HepG2 (cell line): ENCODE data around the gene PYGO2. TPM values are rescaled to one million over a fixed set of nuclear protein-coding genes. Genes with fewer than 3 reads are reported as not detected.

Experiments used
- CHD2 ChIP-seq: IDR thresholded peaks from 2 replicates; pipeline ENCODE4 v1.6.1; 2011; ENCODE audit warnings: low read depth, low read length, improper control_type of control experiment
- KAT2B ChIP-seq: fragments of 150-350 bp; IDR thresholded peaks from 2 replicates; pipeline ENCODE4 v1.6.1; 2014; ENCODE audit warnings: low read depth, low read length, borderline replicate concordance
- NFE2L1 ChIP-seq: sonication (generic); formaldehyde crosslinking; IDR thresholded peaks from 2 replicates; pipeline ENCODE4 v1.4.0; 2020; ENCODE audit warnings: missing genetic modification reagents, mild to moderate bottlenecking, borderline replicate concordance
- TMF1 ChIP-seq: sonication (generic); formaldehyde crosslinking; IDR thresholded peaks from 2 replicates; pipeline ENCODE4 v1.8.1; 2022; ENCODE audit warnings: low read depth, missing genetic modification reagents
- YY1 ChIP-seq: IDR thresholded peaks from 2 replicates; pipeline ENCODE4 v1.6.1; 2011; ENCODE audit warnings: low read length, low read depth, moderate library complexity, mild to moderate bottlenecking; ENCODE audit not compliant: insufficient read depth, insufficient replicate concordance
- ZNF251 ChIP-seq: sonication (generic); formaldehyde crosslinking; IDR thresholded peaks from 2 replicates; pipeline ENCODE4 v1.9.0; 2021; ENCODE audit warnings: mild to moderate bottlenecking, missing genetic modification reagents
- ZNF264 ChIP-seq: sonication (generic); formaldehyde crosslinking; IDR thresholded peaks from 2 replicates; pipeline ENCODE4 v1.4.0; 2020; ENCODE audit warnings: missing genetic modification reagents
- polyA plus RNA-seq, 8 experiments: library from polyadenylated mRNA; depleted of rRNA in 3 of 8; stranded (reverse) in 7 of 8; unstranded in 1 of 8; fragments of >200 nt; fragmentation: Illumina TruSeq in 4 of 8; extraction: Trizol in 4 of 8; gene quantifications; 2 replicates each; pipeline versions ENCODE4 v1.2.1 to v1.2.3, GENCODE V29; 2011 to 2016; ENCODE audit warnings: low read depth in 4 of 8, missing spikeins in 1 of 8, mixed read lengths in 1 of 8; ENCODE audit not compliant: insufficient read depth in 1 of 8
- total RNA-seq, 5 experiments: library from RNA; depleted of rRNA; stranded (reverse); fragments of >200 nt; fragmentation: Illumina TruSeq; extraction: Trizol; gene quantifications; 2 replicates each; pipeline ENCODE4 v1.2.3, GENCODE V29; 2016; ENCODE audit warnings: low read depth in 1 of 5
- TF ChIP-seq, protein P1 (sequence below): sonication (generic); formaldehyde crosslinking; IDR thresholded peaks from 2 replicates; pipeline ENCODE4 v1.5.0; 2020; ENCODE audit warnings: mild to moderate bottlenecking, missing genetic modification reagents
- TF ChIP-seq, protein P2 (sequence below): sonication (generic); formaldehyde crosslinking; IDR thresholded peaks from 2 replicates; pipeline ENCODE4 v1.4.0; 2020; ENCODE audit warnings: missing genetic modification reagents, low read depth, mild to moderate bottlenecking, borderline replicate concordance
- TF ChIP-seq, protein P3 (sequence below): IDR thresholded peaks from 2 replicates; pipeline ENCODE4 v1.6.1; 2016; ENCODE audit warnings: control low read depth

The PYGO2 gene
- total and polyA plus RNA-seq, 2 of the 13 experiments (the other 11 are each of a cell fraction or from before 2014, with no cell fraction given), result 20.3 to 21.8 TPM

DNA sequence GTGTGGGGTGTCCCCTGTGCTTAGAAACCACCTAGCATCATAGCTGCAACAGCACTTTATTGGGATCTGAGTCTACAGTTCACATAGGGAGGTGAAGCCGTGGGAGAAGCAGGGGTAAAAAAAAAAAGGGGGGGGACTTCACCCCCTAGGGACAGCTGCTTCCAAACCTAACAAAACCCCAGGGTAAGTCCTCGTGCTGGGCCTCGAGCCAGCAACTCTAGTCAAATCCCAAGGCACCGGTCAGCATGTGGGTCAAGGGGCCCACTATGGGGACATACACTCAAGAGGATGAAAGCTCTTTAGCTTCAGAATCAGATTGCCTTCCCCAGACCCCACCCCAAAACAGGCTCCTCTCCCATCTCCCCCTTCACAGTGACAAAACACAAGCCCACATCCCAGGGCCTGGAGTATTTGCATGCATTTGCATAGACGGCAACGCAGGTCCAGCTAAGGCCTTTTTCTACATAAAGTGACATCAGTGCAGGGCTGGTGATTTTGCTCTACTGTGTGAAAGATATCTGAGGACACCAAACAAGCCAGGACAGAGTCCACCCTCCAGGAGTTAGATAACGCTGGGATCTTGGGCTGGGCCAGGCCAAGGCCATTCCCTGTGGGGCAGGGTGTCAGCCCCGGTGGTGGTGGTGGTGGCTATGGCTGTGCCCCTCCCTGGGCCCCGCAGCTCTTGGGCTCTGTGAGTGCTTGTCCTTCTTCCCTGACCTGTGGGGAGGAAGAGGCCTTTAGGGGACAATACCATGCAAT is 17.0 kb downstream of the PYGO2 start (continued):
- TF ChIP-seq, protein P1, sequence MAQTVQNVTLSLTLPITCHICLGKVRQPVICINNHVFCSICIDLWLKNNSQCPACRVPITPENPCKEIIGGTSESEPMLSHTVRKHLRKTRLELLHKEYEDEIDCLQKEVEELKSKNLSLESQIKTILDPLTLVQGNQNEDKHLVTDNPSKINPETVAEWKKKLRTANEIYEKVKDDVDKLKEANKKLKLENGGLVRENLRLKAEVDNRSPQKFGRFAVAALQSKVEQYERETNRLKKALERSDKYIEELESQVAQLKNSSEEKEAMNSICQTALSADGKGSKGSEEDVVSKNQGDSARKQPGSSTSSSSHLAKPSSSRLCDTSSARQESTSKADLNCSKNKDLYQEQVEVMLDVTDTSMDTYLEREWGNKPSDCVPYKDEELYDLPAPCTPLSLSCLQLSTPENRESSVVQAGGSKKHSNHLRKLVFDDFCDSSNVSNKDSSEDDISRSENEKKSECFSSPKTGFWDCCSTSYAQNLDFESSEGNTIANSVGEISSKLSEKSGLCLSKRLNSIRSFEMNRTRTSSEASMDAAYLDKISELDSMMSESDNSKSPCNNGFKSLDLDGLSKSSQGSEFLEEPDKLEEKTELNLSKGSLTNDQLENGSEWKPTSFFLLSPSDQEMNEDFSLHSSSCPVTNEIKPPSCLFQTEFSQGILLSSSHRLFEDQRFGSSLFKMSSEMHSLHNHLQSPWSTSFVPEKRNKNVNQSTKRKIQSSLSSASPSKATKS (CRISPR knock-in tag), result no peak
- TF ChIP-seq, protein P2, sequence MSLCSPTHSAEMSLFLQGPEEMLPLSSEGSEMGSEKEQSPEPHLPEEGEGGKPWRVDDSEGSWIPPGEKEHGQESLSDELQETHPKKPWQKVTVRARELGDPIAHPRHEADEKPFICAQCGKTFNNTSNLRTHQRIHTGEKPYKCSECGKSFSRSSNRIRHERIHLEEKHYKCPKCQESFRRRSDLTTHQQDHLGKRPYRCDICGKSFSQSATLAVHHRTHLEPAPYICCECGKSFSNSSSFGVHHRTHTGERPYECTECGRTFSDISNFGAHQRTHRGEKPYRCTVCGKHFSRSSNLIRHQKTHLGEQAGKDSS (CRISPR knock-in tag), result no peak; the same call in 1 of the 2 replicates
- no peak for TF ChIP-seq TMF1 (CRISPR knock-in tag)
- peak; percentile 66 for TF ChIP-seq ZNF264
- TF ChIP-seq KAT2B, result no peak
- TF ChIP-seq ZNF251, result no peak
- no peak for TF ChIP-seq NFE2L1
- TF ChIP-seq CHD2, result no peak
- peak; percentile 31 for TF ChIP-seq YY1
- TF ChIP-seq, protein P3, sequence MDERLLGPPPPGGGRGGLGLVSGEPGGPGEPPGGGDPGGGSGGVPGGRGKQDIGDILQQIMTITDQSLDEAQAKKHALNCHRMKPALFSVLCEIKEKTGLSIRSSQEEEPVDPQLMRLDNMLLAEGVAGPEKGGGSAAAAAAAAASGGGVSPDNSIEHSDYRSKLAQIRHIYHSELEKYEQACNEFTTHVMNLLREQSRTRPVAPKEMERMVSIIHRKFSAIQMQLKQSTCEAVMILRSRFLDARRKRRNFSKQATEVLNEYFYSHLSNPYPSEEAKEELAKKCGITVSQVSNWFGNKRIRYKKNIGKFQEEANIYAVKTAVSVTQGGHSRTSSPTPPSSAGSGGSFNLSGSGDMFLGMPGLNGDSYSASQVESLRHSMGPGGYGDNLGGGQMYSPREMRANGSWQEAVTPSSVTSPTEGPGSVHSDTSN (CRISPR knock-in tag), result no peak
